Endothelial cell (in vitro differentiated cells): ENCODE measurements around the gene ANKUB1. TPM values are rescaled to one million over a fixed set of nuclear protein-coding genes. Genes with fewer than 3 reads are reported as not detected.

Experiments
- DNase-seq: peaks from one replicate; pipeline ENCODE4 v3.0.0; 2021; ENCODE audit warnings: low spot score
- H3K27ac Mint-ChIP-seq: one replicate; pipeline ENCODE4 v1.8.0; 2021; ENCODE audit warnings: mixed read lengths, inconsistent platforms; ENCODE audit not compliant: unreplicated experiment
- H3K27me3 Mint-ChIP-seq: one replicate; pipeline ENCODE4 v1.8.0; 2021; ENCODE audit warnings: mild to moderate bottlenecking, moderate library complexity, mixed read lengths, inconsistent platforms; ENCODE audit not compliant: unreplicated experiment
- H3K36me3 Mint-ChIP-seq: one replicate; pipeline ENCODE4 v1.8.0; 2021; ENCODE audit warnings: mild to moderate bottlenecking, low read depth, mixed read lengths, inconsistent platforms; ENCODE audit not compliant: unreplicated experiment
- H3K4me1 Mint-ChIP-seq: one replicate; pipeline ENCODE4 v1.8.0; 2021; ENCODE audit warnings: mild to moderate bottlenecking, mixed read lengths, inconsistent platforms; ENCODE audit not compliant: unreplicated experiment
- H3K4me3 Mint-ChIP-seq: one replicate; pipeline ENCODE4 v1.8.0; 2021; ENCODE audit warnings: mild to moderate bottlenecking, mixed read lengths, inconsistent platforms; ENCODE audit not compliant: unreplicated experiment
- H3K9me3 Mint-ChIP-seq: one replicate; pipeline ENCODE4 v1.8.0; 2021; ENCODE audit warnings: mixed read lengths, inconsistent platforms; ENCODE audit not compliant: unreplicated experiment
- total RNA-seq: library from RNA; stranded (reverse); fragmentation: NEBNext Ultra II Directional; extraction: Animal tissue kit (Norgen Biotek cat#: 25700); gene quantifications from one replicate; pipeline ENCODE4 v1.2.1, GENCODE V29; 2021; ENCODE audit not compliant: unreplicated experiment
- TF ChIP-seq, protein P1 (sequence below): fragments of 200-600 bp; sonication (generic); IDR thresholded peaks from one replicate; pipeline ENCODE4 v1.5.0; 2021; ENCODE audit warnings: antibody characterized with exemption; ENCODE audit not compliant: unreplicated experiment

The ANKUB1 gene
- total RNA-seq, 1 donor from 2014 or later = not detected

DNA sequence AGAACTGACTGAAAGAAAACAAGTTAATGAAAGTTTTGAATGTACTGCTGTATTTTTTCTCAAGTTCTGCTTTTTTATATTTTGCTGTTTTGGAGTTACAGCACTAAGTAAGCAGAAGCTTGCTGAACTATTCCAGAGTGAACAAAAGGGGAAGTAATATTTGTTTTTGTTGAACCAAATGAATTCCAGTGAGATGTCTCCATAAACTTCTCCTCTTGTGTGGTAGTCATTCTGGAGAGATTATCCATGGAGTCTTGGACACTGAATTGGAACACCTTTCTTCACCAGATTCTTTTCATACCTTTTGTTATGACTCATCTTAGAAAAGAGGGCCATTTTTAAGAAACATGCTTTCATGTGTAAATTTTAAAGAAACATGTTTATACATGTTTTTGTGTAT is 8.8 kb downstream of the ANKUB1 start:
- Mint-ChIP-seq H3K27me3 (no peaks in the 10 kb centered on the region), H3K4me1 (peaks cover 7% of the 10 kb centered on the region), H3K4me3 (no peak overlapping the region), H3K36me3 (no peaks in the 10 kb centered on the region), H3K9me3 (no peaks in the 10 kb centered on the region), H3K27ac (no peak overlapping the region)
- no peak for DNase-seq
- TF ChIP-seq, protein P1, sequence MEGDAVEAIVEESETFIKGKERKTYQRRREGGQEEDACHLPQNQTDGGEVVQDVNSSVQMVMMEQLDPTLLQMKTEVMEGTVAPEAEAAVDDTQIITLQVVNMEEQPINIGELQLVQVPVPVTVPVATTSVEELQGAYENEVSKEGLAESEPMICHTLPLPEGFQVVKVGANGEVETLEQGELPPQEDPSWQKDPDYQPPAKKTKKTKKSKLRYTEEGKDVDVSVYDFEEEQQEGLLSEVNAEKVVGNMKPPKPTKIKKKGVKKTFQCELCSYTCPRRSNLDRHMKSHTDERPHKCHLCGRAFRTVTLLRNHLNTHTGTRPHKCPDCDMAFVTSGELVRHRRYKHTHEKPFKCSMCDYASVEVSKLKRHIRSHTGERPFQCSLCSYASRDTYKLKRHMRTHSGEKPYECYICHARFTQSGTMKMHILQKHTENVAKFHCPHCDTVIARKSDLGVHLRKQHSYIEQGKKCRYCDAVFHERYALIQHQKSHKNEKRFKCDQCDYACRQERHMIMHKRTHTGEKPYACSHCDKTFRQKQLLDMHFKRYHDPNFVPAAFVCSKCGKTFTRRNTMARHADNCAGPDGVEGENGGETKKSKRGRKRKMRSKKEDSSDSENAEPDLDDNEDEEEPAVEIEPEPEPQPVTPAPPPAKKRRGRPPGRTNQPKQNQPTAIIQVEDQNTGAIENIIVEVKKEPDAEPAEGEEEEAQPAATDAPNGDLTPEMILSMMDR = no peak

DNA sequence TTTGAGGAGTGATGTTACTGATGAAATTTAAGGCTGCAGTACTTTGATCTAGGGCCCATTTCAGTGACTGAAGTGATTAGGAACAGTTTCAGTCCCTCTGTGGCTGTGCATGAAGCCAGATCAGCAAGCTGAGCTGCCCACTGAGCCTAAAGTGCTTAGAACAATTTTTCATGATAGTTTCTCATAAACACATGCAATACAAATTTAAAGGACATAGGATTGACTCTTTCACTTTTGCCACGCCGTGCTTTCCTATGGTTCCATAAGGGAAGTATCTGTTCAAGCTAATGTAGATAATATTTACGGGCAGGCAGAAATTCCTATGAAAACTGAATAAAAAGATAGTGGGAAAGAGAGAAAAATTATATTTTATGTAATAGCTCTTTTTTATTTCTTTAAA is 10.6 kb downstream of the ANKUB1 start:
- Mint-ChIP-seq H3K27ac (no peak overlapping the region), H3K4me3 (no peak overlapping the region), H3K27me3 (peaks cover 4% of the 10 kb centered on the region), H3K9me3 (no peaks in the 10 kb centered on the region), H3K36me3 (no peaks in the 10 kb centered on the region), H3K4me1 (peaks cover 3% of the 10 kb centered on the region)
- TF ChIP-seq, protein P1 = no peak
- DNase-seq = no peak

DNA sequence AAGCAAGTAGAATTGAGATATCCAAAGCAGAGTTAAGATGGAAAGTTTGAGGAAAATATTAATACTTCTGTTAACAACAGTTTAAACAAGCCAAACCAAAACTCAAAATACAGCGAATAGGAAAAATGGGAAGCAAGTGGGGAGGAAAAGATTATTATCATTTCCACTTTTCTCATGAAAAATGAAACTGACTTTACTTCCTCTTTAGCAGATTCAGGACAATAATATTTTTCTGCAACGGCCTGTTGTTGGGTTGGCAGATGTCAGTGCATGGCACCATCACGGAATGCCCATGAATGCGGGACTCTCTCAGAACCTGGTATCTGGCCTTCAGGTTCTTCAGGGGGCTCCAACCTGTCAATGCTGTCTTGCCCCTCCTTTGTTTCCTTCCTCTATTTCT is 11.1 kb downstream of the ANKUB1 start:
- DNase-seq = no peak
- Mint-ChIP-seq H3K4me3 (no peak overlapping the region), H3K4me1 (peaks cover 3% of the 10 kb centered on the region), H3K9me3 (no peaks in the 10 kb centered on the region), H3K27me3 (peaks cover 4% of the 10 kb centered on the region), H3K27ac (no peak overlapping the region), H3K36me3 (no peaks in the 10 kb centered on the region)
- TF ChIP-seq, protein P1 = no peak

DNA sequence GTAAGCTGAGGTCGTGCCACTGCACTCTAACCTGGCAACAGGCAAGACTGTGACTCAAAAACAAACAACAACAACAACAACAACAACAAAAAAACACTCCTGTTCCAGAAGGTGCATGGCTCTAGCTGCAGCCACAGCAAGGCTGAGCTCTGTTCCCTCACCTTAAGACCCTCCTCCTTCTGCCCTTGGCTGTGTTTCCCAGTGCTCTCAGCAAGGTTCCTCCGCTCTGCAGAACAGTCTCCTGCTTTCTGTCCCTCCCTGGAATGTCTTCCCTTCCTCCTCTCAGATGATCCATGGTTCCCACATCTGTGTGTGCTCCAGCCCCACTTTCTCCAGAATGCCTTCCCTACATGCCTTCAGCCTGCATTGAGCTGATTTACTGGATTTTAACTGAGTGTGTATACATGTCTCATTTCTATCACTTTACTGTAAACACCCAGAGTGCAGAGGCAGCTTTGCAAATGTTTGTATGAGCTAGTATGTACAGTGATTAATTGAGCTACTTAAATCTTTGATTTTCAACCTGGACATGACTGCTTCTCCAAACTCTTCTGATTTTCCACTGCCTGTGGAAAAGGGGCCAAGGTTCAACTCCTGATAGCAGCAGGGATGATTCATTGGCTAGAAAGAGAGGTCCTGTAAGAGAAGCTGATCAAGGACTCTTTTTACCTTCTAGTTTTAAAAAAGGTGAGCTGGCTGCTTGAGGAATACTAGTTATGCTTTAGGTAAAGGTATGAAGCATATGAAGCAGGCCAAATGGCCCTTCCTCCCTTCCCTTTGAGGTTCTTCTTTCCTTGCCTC is 14.7 kb downstream of the ANKUB1 start:
- H3K9me3 Mint-ChIP-seq = no peaks in the 10 kb centered on the region
- no peak overlapping the region for H3K4me3 Mint-ChIP-seq
- TF ChIP-seq, protein P1 = no peak
- no peaks in the 10 kb centered on the region for H3K36me3 Mint-ChIP-seq
- peaks cover 4% of the 10 kb centered on the region for H3K27me3 Mint-ChIP-seq
- no peak for DNase-seq
- H3K4me1 Mint-ChIP-seq = peaks cover 8% of the 10 kb centered on the region
- H3K27ac Mint-ChIP-seq = no peak overlapping the region

DNA sequence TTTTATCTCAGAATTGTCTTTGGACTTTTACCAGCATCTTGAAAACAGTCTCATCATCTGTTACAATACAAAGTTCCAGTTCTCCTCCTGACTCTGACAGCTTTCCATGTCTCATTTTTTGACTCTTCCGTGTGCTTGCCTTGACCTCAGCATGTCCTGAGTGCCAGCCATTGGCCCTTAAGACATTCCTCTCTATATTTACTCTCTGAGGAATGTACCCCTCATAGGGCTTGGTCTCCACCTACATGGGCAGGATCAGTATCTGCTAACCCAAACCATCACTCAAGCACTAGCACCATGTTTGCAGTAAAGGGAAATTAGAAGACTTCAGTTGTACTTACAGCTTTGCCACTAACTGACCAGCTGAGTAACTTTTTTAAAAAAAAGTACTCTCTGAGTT is 16.2 kb downstream of the ANKUB1 start:
- peaks cover 5% of the 10 kb centered on the region for H3K27me3 Mint-ChIP-seq
- TF ChIP-seq, protein P1 = no peak
- no peaks in the 10 kb centered on the region for H3K9me3 Mint-ChIP-seq
- no peak for DNase-seq
- H3K4me3 Mint-ChIP-seq = no peak overlapping the region
- H3K27ac Mint-ChIP-seq = no peak overlapping the region
- peaks cover 6% of the 10 kb centered on the region for H3K4me1 Mint-ChIP-seq
- no peaks in the 10 kb centered on the region for H3K36me3 Mint-ChIP-seq
